GM12873 (cell line): ENCODE results near the gene TLR5.

Experiments used
- TF ChIP-seq, protein P1 (sequence below): IDR thresholded peaks from 2 replicates; pipeline ENCODE4 v1.5.1; 2012; ENCODE audit warnings: low read depth, mild to moderate bottlenecking, moderate library complexity, low read length, control low read depth; ENCODE audit not compliant: insufficient read depth; ENCODE audit errors: missing control alignments

TLR5 gene

DNA sequence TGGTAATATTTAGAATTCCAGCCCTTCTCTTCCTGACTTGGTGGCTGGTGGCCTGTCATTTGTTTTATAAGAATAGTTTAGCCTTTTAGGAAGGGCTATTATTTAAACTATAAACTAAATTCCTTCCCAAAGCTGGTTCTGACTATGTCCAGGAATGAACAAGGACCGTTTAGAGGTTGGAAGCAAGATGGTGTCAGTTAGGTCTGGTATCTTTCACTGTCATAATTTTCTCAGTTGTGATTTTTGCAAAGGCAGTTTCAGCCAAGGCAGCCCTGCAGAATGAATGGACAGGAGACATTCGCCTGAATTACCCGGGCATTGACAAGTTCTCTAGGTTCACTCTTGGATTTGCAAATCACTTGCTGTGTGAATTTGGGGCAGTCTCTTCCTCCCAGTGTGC lies 67.2 kb downstream of the TLR5 start:
- TF ChIP-seq, protein P1, sequence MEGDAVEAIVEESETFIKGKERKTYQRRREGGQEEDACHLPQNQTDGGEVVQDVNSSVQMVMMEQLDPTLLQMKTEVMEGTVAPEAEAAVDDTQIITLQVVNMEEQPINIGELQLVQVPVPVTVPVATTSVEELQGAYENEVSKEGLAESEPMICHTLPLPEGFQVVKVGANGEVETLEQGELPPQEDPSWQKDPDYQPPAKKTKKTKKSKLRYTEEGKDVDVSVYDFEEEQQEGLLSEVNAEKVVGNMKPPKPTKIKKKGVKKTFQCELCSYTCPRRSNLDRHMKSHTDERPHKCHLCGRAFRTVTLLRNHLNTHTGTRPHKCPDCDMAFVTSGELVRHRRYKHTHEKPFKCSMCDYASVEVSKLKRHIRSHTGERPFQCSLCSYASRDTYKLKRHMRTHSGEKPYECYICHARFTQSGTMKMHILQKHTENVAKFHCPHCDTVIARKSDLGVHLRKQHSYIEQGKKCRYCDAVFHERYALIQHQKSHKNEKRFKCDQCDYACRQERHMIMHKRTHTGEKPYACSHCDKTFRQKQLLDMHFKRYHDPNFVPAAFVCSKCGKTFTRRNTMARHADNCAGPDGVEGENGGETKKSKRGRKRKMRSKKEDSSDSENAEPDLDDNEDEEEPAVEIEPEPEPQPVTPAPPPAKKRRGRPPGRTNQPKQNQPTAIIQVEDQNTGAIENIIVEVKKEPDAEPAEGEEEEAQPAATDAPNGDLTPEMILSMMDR = no peak

DNA sequence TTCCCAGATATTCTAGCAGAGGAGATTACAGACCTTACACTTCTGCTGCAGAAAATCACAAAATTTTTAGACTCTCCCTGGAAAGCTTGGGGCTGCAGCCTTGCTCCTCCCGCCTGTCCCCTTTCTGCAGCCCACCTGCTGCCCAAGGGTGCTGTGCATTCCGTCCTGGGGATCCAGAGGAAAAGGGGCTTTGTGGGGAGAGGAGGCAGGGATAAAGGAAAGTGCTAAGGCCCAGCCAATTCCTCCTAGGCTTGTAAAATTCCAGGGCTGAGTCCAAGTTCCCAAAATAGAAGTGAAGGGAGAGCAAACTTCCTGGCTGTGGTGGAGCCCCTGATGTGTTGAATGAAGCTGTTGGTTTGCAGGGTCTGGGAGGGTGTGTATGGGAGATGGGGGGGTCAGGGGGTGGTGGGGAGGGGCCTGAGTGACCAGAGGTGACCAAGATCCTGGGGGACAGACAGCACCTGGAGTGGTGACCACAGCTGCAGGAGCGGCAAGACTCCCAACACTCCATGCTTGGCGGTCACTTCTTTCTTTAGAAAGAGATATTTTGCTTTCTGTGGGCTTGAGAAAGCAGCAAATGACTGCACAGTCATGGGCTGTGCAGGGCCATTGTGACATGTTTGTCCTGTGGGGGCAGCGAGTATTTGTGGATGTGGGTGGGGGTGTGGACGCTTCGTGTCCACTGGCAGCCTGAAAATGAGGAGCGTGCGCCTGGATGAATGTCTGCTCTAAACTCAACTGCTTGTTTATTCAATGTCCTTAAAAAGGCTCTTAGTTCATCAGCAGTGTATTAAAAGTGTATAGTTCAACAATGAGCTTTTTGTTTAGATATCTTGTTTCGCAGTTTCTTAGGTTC lies 68.4 kb downstream of the TLR5 start:
- TF ChIP-seq, protein P1 = no peak

DNA sequence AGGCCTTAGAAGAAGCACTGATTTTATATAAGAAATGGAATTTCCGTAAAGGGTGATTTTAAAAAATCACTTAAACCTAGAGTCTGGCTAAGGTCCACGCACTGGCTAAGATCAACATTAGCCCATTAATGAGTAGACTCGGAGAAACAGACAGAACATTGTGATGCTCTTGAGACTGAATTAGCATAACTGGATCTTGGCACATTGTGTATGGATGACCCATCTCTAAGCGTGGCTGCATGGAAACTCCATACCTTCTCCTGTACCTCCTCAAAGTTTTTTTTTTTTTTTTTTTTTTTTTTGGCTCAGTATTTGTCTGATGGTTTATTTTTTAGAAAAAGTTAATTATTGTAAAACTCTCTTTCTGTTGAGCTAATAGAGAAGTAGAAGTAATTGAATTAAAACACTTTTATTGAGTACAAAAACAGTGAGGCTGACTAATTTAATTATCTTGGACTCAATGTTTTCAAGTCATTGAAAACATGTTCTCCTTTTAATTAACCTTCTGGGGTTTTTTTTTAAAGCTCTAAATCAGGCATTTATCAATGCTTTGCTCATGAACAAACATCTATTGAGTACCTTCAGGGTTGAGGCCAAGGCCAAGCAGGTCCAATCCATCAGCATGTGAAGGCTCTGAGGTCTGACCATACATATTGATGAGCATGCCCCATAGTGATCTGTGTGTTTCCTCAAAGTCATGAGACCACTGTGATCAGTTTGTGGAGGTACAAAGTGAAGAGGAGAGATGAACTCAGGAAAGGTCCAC lies 74.0 kb downstream of the TLR5 start:
- TF ChIP-seq, protein P1 = no peak

DNA sequence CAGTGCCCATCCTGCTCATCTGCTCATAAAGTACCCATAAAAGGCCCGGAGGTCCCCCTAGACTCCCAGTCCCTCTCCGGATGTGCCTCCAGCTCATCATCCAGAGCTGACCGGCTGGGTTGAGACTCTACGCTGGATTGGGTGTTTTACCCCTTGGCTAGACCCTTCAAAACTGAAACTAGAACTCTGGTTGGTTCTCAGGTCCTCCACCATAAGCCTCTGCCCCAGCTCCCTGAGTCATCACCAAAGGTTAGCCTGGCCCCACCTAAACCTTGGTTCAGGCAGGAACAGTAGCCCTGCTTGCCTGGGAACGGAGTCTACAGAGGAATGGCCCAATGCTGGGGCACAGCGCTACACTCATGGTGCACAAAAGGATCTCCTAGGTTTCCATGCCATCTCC lies 75.1 kb downstream of the TLR5 start:
- TF ChIP-seq, protein P1 = no peak

DNA sequence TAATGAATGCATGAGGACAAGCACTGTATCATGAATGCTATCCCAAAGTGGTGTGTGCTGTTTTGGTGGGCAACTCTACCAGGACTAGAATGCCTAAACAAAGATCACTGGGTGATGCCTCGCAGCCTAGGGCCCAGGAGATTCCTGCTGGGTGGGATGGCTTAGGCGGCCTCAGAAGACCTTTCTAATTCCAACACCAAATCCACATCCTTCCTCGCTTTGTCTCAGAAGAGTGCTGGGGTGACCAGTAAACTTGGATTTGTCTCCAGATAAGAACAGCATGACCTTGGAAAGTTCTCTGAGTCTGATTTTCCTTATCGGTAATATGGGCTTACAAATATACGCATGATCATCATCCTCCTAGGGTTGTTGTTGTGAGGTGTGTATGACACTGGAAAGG lies 76.6 kb downstream of the TLR5 start:
- TF ChIP-seq, protein P1 = no peak

DNA sequence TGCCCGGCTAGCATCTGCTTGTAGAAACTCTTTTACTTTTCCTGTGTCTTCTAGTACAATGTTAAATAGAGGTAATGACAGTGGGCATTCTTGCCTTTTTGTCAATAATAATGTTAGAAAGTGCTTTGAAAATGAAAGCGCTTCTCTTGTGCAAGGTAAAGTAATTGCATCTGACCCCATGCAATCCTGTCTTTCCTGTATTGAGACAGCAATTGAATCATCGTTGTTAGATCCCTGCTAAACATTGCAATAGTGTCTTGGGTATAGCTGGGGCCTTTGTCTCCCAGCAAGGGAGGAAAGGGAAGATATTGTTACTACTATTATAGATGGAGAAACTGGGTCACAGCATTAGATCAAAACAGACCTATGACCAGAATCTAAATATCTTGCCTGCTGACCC lies 80.9 kb downstream of the TLR5 start:
- TF ChIP-seq, protein P1 = no peak

DNA sequence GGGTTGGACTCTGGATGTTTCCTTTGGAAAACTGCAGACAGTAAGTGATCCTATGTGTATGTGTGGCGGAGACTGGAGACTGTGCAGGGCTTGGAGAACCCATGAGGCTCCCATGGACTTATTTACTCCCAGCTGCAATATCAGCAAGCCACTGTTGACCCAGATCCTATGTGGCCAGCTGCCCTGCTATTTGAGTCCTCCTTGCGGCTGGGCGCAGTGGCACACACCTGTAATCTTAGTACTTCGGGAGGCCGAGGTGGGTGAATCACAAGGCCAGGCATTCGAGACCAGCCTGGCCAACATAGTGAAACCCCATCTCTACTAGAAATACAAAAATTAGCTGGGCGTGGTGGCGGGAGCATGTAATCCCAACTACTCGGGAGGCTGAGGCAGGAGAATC lies 83.5 kb downstream of the TLR5 start:
- TF ChIP-seq, protein P1 = no peak
